Caco-2 (cell line): ENCODE results near the gene SEC14L5. TPM values are rescaled to one million over a fixed set of nuclear protein-coding genes. Genes with fewer than 3 reads are reported as not detected.

Experiments
- BruUV-seq: library from RNA; stranded (reverse); fragments of 400-500 nt; replicated peaks from 2 replicates; lab custom pipeline; 2021; lab: Mats Ljungman, UMichigan
- CTCF ChIA-PET: fragments of 300-600 bp; sonication (Branson Sonifier 250); formaldehyde crosslinking; loops from one replicate; lab custom pipeline; 2022; ENCODE audit warnings: antibody characterized with exemption; lab: Charles Lee
- POLR2A ChIA-PET: fragments of 300-600 bp; sonication (Branson Sonifier 250); formaldehyde crosslinking; loops from one replicate; lab custom pipeline; 2022; ENCODE audit warnings: antibody characterized with exemption; lab: Charles Lee
- DNase-seq, 2 experiments: peaks; one replicate each; pipeline versions ENCODE4 v3.0.0 to v3.0.0-alpha.2; 2020 to 2022
- H3K27me3 ChIP-seq: replicated peaks from 2 replicates; pipeline ENCODE4 v1.6.0; 2011; ENCODE audit warnings: low read length; ENCODE audit not compliant: control insufficient read depth, insufficient read depth
- H3K36me3 ChIP-seq: 2 replicates; pipeline ENCODE4 v1.5.1; 2011; ENCODE audit warnings: low read length; ENCODE audit not compliant: control insufficient read depth, insufficient read depth
- H3K4me1 ChIP-seq: fragments of 250-450 bp; sonication (Bioruptor Pico); 2 replicates; pipeline ENCODE4 v1.5.1; 2020; ENCODE audit warnings: mild to moderate bottlenecking
- H3K4me3 ChIP-seq: 2 replicates; pipeline ENCODE4 v1.5.1; 2011; ENCODE audit warnings: low read depth, mild to moderate bottlenecking, control low read depth, low read length
- H3K9me3 ChIP-seq: fragments of 250-450 bp; sonication (Bioruptor Pico); 2 replicates; pipeline ENCODE4 v1.5.1; 2020; ENCODE audit warnings: mild to moderate bottlenecking, moderate library complexity
- H3K27ac Mint-ChIP-seq: one replicate; pipeline ENCODE4 v1.8.0; 2022; ENCODE audit warnings: mixed read lengths; ENCODE audit not compliant: unreplicated experiment
- H3K27me3 Mint-ChIP-seq: one replicate; pipeline ENCODE4 v1.8.0; 2022; ENCODE audit warnings: mixed read lengths; ENCODE audit not compliant: insufficient read depth, unreplicated experiment
- H3K36me3 Mint-ChIP-seq: one replicate; pipeline ENCODE4 v1.8.0; 2022; ENCODE audit warnings: mild to moderate bottlenecking, mixed read lengths; ENCODE audit not compliant: insufficient read depth, unreplicated experiment
- H3K4me1 Mint-ChIP-seq: one replicate; pipeline ENCODE4 v1.8.0; 2022; ENCODE audit warnings: low read depth, mixed read lengths; ENCODE audit not compliant: unreplicated experiment
- H3K4me3 Mint-ChIP-seq: one replicate; pipeline ENCODE4 v1.8.0; 2022; ENCODE audit warnings: mild to moderate bottlenecking, moderate library complexity, mixed read lengths; ENCODE audit not compliant: unreplicated experiment
- H3K9me3 Mint-ChIP-seq: one replicate; pipeline ENCODE4 v1.8.0; 2022; ENCODE audit warnings: mixed read lengths; ENCODE audit not compliant: unreplicated experiment
- intact Hi-C: fragments of 100-400 bp; cut with micrococcal nuclease; formaldehyde crosslinking; loops from one replicate; pipeline ENCODE4 v1.10.0; 2022; ENCODE audit not compliant: unreplicated experiment
- total RNA-seq: library from RNA; stranded (reverse); gene quantifications from 2 replicates; pipeline ENCODE4 v1.2.3, GENCODE V29; 2022
- TF ChIP-seq, protein P1 (sequence below), 2 experiments: fragments of 200-600 bp in 1 of 2; IDR thresholded peaks; 1 replicate in 1 of 2; 2 replicates in 1 of 2; pipeline versions ENCODE4 v1.5.1 to v1.8.0; 2011 to 2022; ENCODE audit warnings: antibody characterized with exemption in 1 of 2, control low read depth in 1 of 2, inconsistent platforms in 1 of 2, low read depth in 1 of 2, low read length in 1 of 2, mild to moderate bottlenecking in 1 of 2, moderate library complexity in 1 of 2; ENCODE audit not compliant: insufficient read depth in 1 of 2, severe bottlenecking in 1 of 2, unreplicated experiment in 1 of 2

Gene SEC14L5
- total RNA-seq, 1 experiment from 2014 or later = 0.14 TPM

DNA sequence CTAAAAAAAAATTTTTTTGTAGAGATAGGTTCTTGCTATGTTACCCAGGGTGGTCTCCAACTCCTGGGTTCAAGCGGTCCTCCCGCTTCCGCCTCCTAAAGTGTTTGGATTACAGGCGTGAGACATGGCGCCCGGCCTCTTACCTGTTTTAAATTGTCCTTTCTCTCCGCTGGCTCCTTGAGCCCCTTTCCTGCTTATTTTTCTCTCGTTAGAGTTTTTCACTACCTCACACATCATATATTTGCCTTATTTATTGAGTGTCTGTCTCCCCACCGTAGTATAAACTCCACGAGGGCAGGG, 760 bp upstream of the SEC14L5 start:
- Mint-ChIP-seq H3K27ac (peak overlapping the region; percentile 2), H3K4me3 (peak overlapping the region; percentile 71), H3K36me3 (peaks cover 5% of the 10 kb centered on the region), H3K9me3 (no peaks in the 10 kb centered on the region), H3K4me1 (peaks cover 7% of the 10 kb centered on the region), H3K27me3 (peaks cover 4% of the 10 kb centered on the region)
- peaks cover 10% of the 10 kb centered on the region for H3K4me1 ChIP-seq
- no peaks in the 10 kb centered on the region for H3K36me3 ChIP-seq
- intact Hi-C loops = loop anchor here (2.0 to 5.0 kb wide), 4 partner anchors 39 to 265 kb away; partner anchors contain the start of genes EEF2KMT and NUDT16L1
- POLR2A ChIA-PET = no interaction called here
- H3K4me3 ChIP-seq = peak overlapping the region; percentile 45
- H3K9me3 ChIP-seq = no peaks in the 10 kb centered on the region
- H3K27me3 ChIP-seq = no peaks in the 10 kb centered on the region
- TF ChIP-seq, protein P1, sequence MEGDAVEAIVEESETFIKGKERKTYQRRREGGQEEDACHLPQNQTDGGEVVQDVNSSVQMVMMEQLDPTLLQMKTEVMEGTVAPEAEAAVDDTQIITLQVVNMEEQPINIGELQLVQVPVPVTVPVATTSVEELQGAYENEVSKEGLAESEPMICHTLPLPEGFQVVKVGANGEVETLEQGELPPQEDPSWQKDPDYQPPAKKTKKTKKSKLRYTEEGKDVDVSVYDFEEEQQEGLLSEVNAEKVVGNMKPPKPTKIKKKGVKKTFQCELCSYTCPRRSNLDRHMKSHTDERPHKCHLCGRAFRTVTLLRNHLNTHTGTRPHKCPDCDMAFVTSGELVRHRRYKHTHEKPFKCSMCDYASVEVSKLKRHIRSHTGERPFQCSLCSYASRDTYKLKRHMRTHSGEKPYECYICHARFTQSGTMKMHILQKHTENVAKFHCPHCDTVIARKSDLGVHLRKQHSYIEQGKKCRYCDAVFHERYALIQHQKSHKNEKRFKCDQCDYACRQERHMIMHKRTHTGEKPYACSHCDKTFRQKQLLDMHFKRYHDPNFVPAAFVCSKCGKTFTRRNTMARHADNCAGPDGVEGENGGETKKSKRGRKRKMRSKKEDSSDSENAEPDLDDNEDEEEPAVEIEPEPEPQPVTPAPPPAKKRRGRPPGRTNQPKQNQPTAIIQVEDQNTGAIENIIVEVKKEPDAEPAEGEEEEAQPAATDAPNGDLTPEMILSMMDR (IDR thresholded peaks at IDR 0.05; ENCODE audit: insufficient read depth in 1 of 2, low read depth in 1 of 2, low read length in 1 of 2, severe bottlenecking in 1 of 2, unreplicated experiment in 1 of 2) = no peak
- CTCF ChIA-PET = interaction anchor here (0.6 to 1.6 kb wide), 4 partner anchors 79 to 1181 kb away, joined by 3 to 9 read pairs (median 4); partner anchors contain the start of genes ANKS3 and DNAAF8
- BruUV-seq = no TSS peak
- no peak for DNase-seq

DNA sequence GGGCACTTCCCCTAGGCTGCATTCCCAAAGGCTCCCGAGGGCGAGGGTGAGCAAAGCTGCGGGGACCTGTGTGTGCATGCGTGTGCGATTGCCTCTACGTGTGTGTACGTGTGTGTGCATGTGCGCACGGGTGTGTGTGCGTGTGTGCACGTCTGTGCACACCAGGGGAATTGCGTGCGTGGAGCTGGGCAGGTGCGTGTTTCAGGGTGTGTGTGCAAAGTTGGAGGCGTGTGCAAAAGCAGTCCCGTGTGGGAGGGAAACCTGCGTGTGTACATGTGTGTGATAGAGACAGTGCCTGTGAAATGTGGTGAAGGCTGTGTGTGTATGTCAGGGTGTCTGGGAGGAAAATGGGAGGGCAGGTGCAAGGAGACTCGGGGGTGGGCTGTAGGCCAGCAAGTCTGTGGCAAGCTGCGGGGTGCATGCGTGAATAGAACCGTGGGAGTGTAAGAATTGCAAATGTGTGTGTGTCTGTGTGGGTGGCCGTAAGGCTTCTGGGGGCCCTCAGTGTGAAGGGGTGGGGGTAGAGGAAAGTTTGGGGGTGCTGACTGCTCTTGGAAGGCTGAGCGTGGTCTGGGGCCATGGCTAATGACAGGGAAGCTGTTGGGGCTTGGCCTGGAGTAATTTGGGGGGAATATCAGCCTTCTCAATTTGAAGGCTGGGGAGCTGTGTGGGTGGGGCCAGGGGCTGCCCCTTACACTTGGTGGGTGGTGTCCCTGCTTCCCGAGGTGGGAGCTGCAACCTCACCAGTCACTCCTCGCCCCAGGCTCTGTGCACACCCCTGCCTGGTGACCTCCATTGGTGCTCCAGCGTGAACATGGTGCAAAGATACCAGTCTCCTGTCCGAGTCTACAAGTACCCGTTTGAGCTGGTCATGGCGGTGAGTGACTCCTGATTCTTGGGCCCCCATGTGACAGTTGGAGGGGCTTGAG, 644 bp downstream of the SEC14L5 start:
- Mint-ChIP-seq H3K27me3 (peaks cover 4% of the 10 kb centered on the region), H3K27ac (no peak overlapping the region), H3K9me3 (no peaks in the 10 kb centered on the region), H3K4me1 (peaks cover 7% of the 10 kb centered on the region), H3K36me3 (peaks cover 5% of the 10 kb centered on the region), H3K4me3 (peak overlapping the region; percentile 71)
- no peaks in the 10 kb centered on the region for H3K27me3 ChIP-seq
- no peak for DNase-seq
- no peaks in the 10 kb centered on the region for H3K36me3 ChIP-seq
- H3K4me3 ChIP-seq = peak overlapping the region; percentile 30
- intact Hi-C loops = loop anchor here (1.0 to 5.0 kb wide), 4 partner anchors 21 to 224 kb away; partner anchors contain the start of genes ANKS3, DNAAF8, EEF2KMT and PPL
- H3K9me3 ChIP-seq = no peaks in the 10 kb centered on the region
- ChIA-PET POLR2A (interaction anchor here (0.7 to 1.0 kb wide), 3 partner anchors 11 to 705 kb away, joined by 3 to 7 read pairs (median 5); partner anchors contain the start of gene ROGDI), CTCF (interaction anchor here (0.7 to 1.6 kb wide), 6 partner anchors 40 to 343 kb away, joined by 3 to 4 read pairs (median 3); partner anchors contain the start of genes ANKS3 and DNAAF8)
- no TSS peak for BruUV-seq
- peaks cover 10% of the 10 kb centered on the region for H3K4me1 ChIP-seq
- TF ChIP-seq, protein P1 (IDR thresholded peaks at IDR 0.05; ENCODE audit: insufficient read depth in 1 of 2, low read depth in 1 of 2, low read length in 1 of 2, severe bottlenecking in 1 of 2, unreplicated experiment in 1 of 2) = no peak

DNA sequence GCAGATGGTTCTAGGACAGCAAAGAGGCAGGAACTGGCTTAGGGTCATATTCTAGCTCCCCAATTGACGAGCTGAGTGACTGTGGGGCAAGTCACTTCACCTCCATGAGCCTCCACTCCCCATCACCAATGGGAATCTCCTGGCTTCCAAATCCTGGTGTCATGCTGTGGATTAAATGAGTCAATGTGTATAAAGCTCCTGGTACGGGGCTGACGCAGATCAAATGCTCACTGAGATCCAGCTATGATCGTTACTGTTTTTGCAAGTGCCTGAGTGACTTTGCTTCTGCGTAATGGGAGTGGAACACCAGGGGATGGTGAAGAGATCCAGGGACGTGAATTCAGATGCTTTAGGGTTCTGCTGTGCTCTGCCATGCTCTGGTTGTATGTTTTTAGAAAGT, 2.4 kb downstream of the SEC14L5 start:
- BruUV-seq = no TSS peak
- DNase-seq = no peak
- H3K9me3 Mint-ChIP-seq = no peaks in the 10 kb centered on the region
- intact Hi-C loops = no loop called here
- peaks cover 7% of the 10 kb centered on the region for H3K4me1 Mint-ChIP-seq
- no peak overlapping the region for H3K27ac Mint-ChIP-seq
- Histone ChIP-seq H3K36me3 (no peaks in the 10 kb centered on the region), H3K4me3 (no peak overlapping the region), H3K9me3 (no peaks in the 10 kb centered on the region), H3K4me1 (peaks cover 10% of the 10 kb centered on the region), H3K27me3 (no peaks in the 10 kb centered on the region)
- peaks cover 4% of the 10 kb centered on the region for H3K27me3 Mint-ChIP-seq
- ChIA-PET POLR2A (no interaction called here), CTCF (no interaction called here)
- H3K4me3 Mint-ChIP-seq = no peak overlapping the region
- TF ChIP-seq, protein P1 (IDR thresholded peaks at IDR 0.05; ENCODE audit: insufficient read depth in 1 of 2, low read depth in 1 of 2, low read length in 1 of 2, severe bottlenecking in 1 of 2, unreplicated experiment in 1 of 2) = no peak
- peaks cover 5% of the 10 kb centered on the region for H3K36me3 Mint-ChIP-seq
